ENCODE results near the gene RETN. TPM values are rescaled to one million over a fixed set of nuclear protein-coding genes. Genes with fewer than 3 reads are reported as not detected.

The RETN gene
- total RNA-seq, 1 experiment from 2014 or later, result not detected

- POLR2A ChIA-PET, result no interaction called here
- TF ChIP-seq POLR2A (IDR thresholded peaks at IDR 0.05; ENCODE audit: borderline replicate concordance, extremely low read depth, insufficient read depth, insufficient read length) (no peak), CBX3 (IDR thresholded peaks at IDR 0.05; ENCODE audit: low read depth) (no peak), SP1 (IDR thresholded peaks at IDR 0.05; ENCODE audit: low read depth) (no peak), CEBPB (IDR thresholded peaks at IDR 0.05; ENCODE audit: low read depth) (no peak)
- TF ChIP-seq, protein P1, sequence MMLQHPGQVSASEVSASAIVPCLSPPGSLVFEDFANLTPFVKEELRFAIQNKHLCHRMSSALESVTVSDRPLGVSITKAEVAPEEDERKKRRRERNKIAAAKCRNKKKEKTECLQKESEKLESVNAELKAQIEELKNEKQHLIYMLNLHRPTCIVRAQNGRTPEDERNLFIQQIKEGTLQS (IDR thresholded peaks at IDR 0.05), result no peak
Observed at GRCh38 chr19:7657131-7657751, 11.6 kb upstream of the RETN start.

DNA sequence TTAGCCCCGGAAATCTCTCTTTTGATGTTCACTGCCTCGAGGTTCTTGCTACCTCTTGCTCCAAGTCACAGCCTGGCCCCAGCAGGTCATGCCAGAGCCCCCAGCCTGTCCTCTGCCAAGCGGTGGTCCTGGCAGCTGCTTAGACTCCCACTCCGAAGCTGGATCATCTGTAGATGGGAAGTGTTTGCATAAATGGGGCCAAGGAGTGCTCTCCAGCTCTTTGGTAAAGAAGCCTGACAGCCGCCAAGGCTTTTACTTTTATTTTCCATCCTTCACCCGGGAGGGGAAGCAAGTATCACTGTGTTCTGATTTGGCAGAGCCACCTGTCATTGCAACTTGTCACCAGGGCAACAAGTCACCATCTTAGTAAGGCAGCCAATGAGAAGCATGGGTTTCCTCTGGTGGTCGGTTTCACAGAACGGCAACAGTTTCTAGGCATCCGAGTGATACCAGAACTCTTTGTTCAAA, 10.6 kb upstream of the RETN start:
- no peaks in the 10 kb centered on the region for H4K20me1 ChIP-seq (ENCODE audit: insufficient read depth)
- H3K4me1 ChIP-seq (ENCODE audit: control insufficient read depth in 1 of 2, insufficient read depth in 2 of 2, low read length in 2 of 2), result no peaks in the 10 kb centered on the region
- no peak overlapping the region for H3K27ac ChIP-seq (ENCODE audit: low read depth, low read length)
- H3K36me3 ChIP-seq (ENCODE audit: control insufficient read depth in 1 of 2, insufficient read depth in 2 of 2, low read length in 2 of 2), result no peaks in the 10 kb centered on the region
- no peak overlapping the region for H3K4me3 ChIP-seq (replicated peaks in 1 of 2; ENCODE audit: low read depth in 1 of 2, low read length in 2 of 2)
- intact Hi-C loops (cut with micrococcal nuclease), result no loop called here
- DNase-seq (ENCODE audit: low read depth, low spot score), result no peak
- TF ChIP-seq MAX (IDR thresholded peaks at IDR 0.05), result no peak
- H3K9me2 ChIP-seq (ENCODE audit: insufficient read depth), result no peaks in the 10 kb centered on the region
- RAD21 ChIA-PET (ENCODE audit: low non-redundant PET in 1 of 2, low total read pairs in 2 of 2, uncharacterized antibody in 2 of 2, unreplicated experiment in 2 of 2), result no interaction called here
- BruUV-seq (replicated peaks), result no TSS peak
- H3K4me2 ChIP-seq (ENCODE audit: low read length), result no peak overlapping the region
- ATAC-seq, result no peak
- H3K9ac ChIP-seq (ENCODE audit: low read length), result no peak overlapping the region
- H3K9me3 ChIP-seq (ENCODE audit: control insufficient read depth in 1 of 2, insufficient read depth in 1 of 2, low read depth in 1 of 2, low read length in 2 of 2), result no peaks in the 10 kb centered on the region
- CTCF ChIA-PET, result interaction anchor here (1.2 kb wide), 1 partner anchor 90 kb away, joined by 3 read pairs; no protein-coding TSS in a partner anchor
- POLR2A ChIA-PET, result no interaction called here
- H3K27me3 ChIP-seq (ENCODE audit: insufficient read depth, low read length), result no peaks in the 10 kb centered on the region
- H3K79me2 ChIP-seq (ENCODE audit: insufficient read depth, low read length), result no peaks in the 10 kb centered on the region
- no peak overlapping the region for H2AFZ ChIP-seq (ENCODE audit: low read depth, low read length, poor library complexity, severe bottlenecking)

More at GRCh38 chr19:7657131-7657751, 11.6 kb upstream of the RETN start:
- H3K79me2 ChIP-seq (ENCODE audit: insufficient read depth, low read length), result no peaks in the 10 kb centered on the region
- CTCF ChIA-PET, result no interaction called here
- intact Hi-C loops (cut with micrococcal nuclease), result no loop called here
- BruUV-seq (replicated peaks), result no TSS peak
- RAD21 ChIA-PET (ENCODE audit: low non-redundant PET in 1 of 2, low total read pairs in 2 of 2, uncharacterized antibody in 2 of 2, unreplicated experiment in 2 of 2), result no interaction called here
- H4K20me1 ChIP-seq (ENCODE audit: insufficient read depth), result no peaks in the 10 kb centered on the region
- no peaks in the 10 kb centered on the region for H3K9me3 ChIP-seq (ENCODE audit: control insufficient read depth in 1 of 2, insufficient read depth in 1 of 2, low read depth in 1 of 2, low read length in 2 of 2)
- no peak overlapping the region for H2AFZ ChIP-seq (ENCODE audit: low read depth, low read length, poor library complexity, severe bottlenecking)
- no peak overlapping the region for H3K27ac ChIP-seq (ENCODE audit: low read depth, low read length)
- no peak overlapping the region for H3K9ac ChIP-seq (ENCODE audit: low read length)
- H3K36me3 ChIP-seq (ENCODE audit: control insufficient read depth in 1 of 2, insufficient read depth in 2 of 2, low read length in 2 of 2), result no peaks in the 10 kb centered on the region
- DNase-seq (ENCODE audit: low read depth, low spot score) (no peak), ATAC-seq (no peak)
- H3K27me3 ChIP-seq (ENCODE audit: insufficient read depth, low read length), result no peaks in the 10 kb centered on the region
- H3K9me2 ChIP-seq (ENCODE audit: insufficient read depth), result no peaks in the 10 kb centered on the region
- H3K4me2 ChIP-seq (ENCODE audit: low read length), result no peak overlapping the region
- peaks cover 2 to 7% of the 10 kb centered on the region in 2 experiments for H3K4me1 ChIP-seq (ENCODE audit: control insufficient read depth in 1 of 2, insufficient read depth in 2 of 2, low read length in 2 of 2)
- H3K4me3 ChIP-seq (replicated peaks in 1 of 2; ENCODE audit: low read depth in 1 of 2, low read length in 2 of 2), result no peak overlapping the region
